Glutamatergic neuron (in vitro differentiated cells): ENCODE data around the gene FAM24B. TPM values are rescaled to one million over a fixed set of nuclear protein-coding genes. Genes with fewer than 3 reads are reported as not detected.

Source experiments
- DNase-seq: peaks from one replicate; pipeline ENCODE4 v3.0.0; 2022
- H3K27ac Mint-ChIP-seq: one replicate; pipeline ENCODE4 v1.8.0; 2020; ENCODE audit warnings: mild to moderate bottlenecking, mixed read lengths, inconsistent platforms; ENCODE audit not compliant: unreplicated experiment
- H3K27me3 Mint-ChIP-seq: one replicate; pipeline ENCODE4 v1.8.0; 2020; ENCODE audit warnings: mild to moderate bottlenecking, moderate library complexity, mixed read lengths, inconsistent platforms; ENCODE audit not compliant: unreplicated experiment
- H3K36me3 Mint-ChIP-seq: one replicate; pipeline ENCODE4 v1.8.0; 2020; ENCODE audit warnings: mild to moderate bottlenecking, mixed read lengths, inconsistent platforms; ENCODE audit not compliant: unreplicated experiment
- H3K4me1 Mint-ChIP-seq: one replicate; pipeline ENCODE4 v1.8.0; 2020; ENCODE audit warnings: mild to moderate bottlenecking, low read depth, mixed read lengths, inconsistent platforms; ENCODE audit not compliant: unreplicated experiment
- H3K4me3 Mint-ChIP-seq: one replicate; pipeline ENCODE4 v1.8.0; 2020; ENCODE audit warnings: mild to moderate bottlenecking, mixed read lengths, inconsistent platforms; ENCODE audit not compliant: unreplicated experiment
- H3K9me3 Mint-ChIP-seq: one replicate; pipeline ENCODE4 v1.8.0; 2020; ENCODE audit warnings: mild to moderate bottlenecking, moderate library complexity, mixed read lengths, inconsistent platforms; ENCODE audit not compliant: unreplicated experiment
- total RNA-seq: library from RNA; stranded (reverse); fragmentation: NEBNext Ultra II Directional; extraction: Animal tissue kit (Norgen Biotek cat#: 25700); gene quantifications from one replicate; pipeline ENCODE4 v1.2.1, GENCODE V29; 2021; ENCODE audit not compliant: unreplicated experiment
- TF ChIP-seq, protein P1 (sequence below): fragments of 200-600 bp; sonication (generic); IDR thresholded peaks from one replicate; pipeline ENCODE4 v1.5.0; 2021; ENCODE audit not compliant: partially characterized antibody, unreplicated experiment

FAM24B gene
- total RNA-seq, 1 donor from 2014 or later = 15.9 TPM

DNA sequence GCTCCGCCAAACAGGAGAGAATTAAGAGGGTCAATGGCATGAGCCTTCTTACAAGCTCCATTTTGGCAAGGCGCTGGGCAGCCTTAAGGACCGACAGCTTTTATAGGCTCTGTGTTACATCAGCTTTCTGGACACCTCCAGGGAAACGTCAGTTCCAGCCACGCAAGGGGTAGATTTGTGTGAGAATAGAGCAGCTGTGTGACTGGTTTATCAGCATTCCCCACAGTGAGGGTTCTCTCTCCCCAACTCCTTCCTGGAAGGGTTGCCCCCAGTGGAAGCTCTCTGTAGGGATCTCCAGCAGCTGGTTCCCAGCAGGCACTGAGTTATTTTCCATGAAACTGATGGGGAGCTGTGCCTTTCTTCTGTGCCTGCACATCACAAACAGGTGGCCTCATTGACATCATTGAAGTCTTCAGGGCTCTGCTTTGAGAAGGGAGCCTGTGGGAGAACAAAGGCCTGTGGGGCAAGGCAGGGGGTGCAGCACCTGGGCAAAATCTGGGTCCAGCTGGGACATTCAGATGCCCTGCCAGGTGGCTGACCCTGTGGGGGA lies 33.5 kb downstream of the FAM24B start, which contains the start of gene CUZD1:
CUZD1 (minus strand) TSS at position 75 of the 550 bp plus-strand sequence; CDS start at position 61, 14 bp downstream.
- Mint-ChIP-seq H3K27me3 (peaks cover 1% of the 10 kb centered on the region), H3K4me3 (no peak within 1 kb of the TSS), H3K4me1 (peaks cover 6% of the 10 kb centered on the region), H3K36me3 (peaks cover 9% of the 10 kb centered on the region), H3K9me3 (peaks cover 6% of the 10 kb centered on the region), H3K27ac (no peak within 1 kb of the TSS)
- no peak for DNase-seq
- TF ChIP-seq, protein P1, sequence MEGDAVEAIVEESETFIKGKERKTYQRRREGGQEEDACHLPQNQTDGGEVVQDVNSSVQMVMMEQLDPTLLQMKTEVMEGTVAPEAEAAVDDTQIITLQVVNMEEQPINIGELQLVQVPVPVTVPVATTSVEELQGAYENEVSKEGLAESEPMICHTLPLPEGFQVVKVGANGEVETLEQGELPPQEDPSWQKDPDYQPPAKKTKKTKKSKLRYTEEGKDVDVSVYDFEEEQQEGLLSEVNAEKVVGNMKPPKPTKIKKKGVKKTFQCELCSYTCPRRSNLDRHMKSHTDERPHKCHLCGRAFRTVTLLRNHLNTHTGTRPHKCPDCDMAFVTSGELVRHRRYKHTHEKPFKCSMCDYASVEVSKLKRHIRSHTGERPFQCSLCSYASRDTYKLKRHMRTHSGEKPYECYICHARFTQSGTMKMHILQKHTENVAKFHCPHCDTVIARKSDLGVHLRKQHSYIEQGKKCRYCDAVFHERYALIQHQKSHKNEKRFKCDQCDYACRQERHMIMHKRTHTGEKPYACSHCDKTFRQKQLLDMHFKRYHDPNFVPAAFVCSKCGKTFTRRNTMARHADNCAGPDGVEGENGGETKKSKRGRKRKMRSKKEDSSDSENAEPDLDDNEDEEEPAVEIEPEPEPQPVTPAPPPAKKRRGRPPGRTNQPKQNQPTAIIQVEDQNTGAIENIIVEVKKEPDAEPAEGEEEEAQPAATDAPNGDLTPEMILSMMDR = no peak

DNA sequence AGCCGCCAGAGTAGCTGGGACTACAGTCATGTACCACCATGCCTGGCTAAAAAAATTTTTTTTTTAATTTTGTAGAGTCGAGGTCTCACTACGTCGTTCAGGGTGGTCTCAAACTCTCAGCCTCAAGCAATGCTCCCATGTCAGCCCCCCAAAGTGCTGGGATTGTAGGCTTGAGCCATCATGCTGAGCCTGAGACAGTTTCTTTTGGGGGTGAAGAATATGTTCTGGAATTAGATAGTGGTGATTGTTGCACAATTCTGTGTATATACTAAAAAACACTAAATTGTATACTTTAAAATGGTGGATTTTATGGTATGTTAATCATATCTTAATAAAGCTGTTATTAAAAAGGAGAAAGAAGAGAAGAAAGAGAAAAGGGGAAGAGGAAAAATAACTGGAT lies 35.2 kb downstream of the FAM24B start:
- Mint-ChIP-seq H3K9me3 (peaks cover 6% of the 10 kb centered on the region), H3K27me3 (peaks cover 1% of the 10 kb centered on the region), H3K27ac (no peak overlapping the region), H3K4me1 (peaks cover 6% of the 10 kb centered on the region), H3K4me3 (no peak overlapping the region), H3K36me3 (peaks cover 4% of the 10 kb centered on the region)
- TF ChIP-seq, protein P1 = no peak
- no peak for DNase-seq

DNA sequence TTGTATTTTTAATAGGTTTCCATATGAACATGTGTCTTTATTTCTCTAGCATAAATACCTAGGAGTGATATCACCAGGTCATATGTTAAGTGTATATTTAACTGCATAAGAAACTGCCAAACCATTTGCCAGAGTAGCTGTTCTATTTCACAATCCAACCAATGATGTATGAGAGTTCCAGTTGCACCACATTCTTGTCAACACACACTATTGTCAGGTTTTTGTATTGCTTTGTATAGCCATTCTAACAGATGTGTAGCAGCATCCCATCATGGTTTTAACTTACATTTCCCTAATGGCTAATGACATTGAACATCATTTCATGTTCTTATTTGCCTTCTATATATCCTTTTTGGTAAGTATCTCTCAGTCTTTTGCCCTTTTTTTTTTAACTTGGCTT lies 37.8 kb downstream of the FAM24B start:
- no peak for DNase-seq
- Mint-ChIP-seq H3K36me3 (peaks cover 3% of the 10 kb centered on the region), H3K9me3 (peaks cover 5% of the 10 kb centered on the region), H3K27ac (no peak overlapping the region), H3K27me3 (peaks cover 1% of the 10 kb centered on the region), H3K4me3 (no peak overlapping the region), H3K4me1 (peaks cover 3% of the 10 kb centered on the region)
- TF ChIP-seq, protein P1 = no peak

DNA sequence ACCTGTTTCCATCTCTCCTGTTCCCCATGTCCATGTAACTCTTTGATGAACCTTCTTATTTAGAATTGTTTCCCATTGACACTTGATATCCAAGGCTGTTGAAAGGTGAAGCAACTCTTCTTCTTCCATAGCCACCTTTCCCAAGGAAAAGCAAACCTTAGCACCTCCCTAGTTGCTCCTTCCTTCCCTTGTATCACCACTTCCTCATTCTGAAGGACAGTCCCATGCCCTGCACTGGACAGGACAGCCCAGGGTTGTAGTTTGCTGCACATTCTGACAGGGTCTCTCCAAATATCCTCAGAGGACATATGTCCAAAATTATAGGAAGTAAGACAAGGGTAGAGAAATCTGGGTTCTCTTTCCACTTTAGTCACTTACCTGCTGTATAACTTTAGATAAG lies 39.9 kb downstream of the FAM24B start:
- no peak overlapping the region for H3K4me3 Mint-ChIP-seq
- no peaks in the 10 kb centered on the region for H3K27me3 Mint-ChIP-seq
- TF ChIP-seq, protein P1 = no peak
- H3K27ac Mint-ChIP-seq = no peak overlapping the region
- no peak for DNase-seq
- no peaks in the 10 kb centered on the region for H3K9me3 Mint-ChIP-seq
- H3K36me3 Mint-ChIP-seq = no peaks in the 10 kb centered on the region
- H3K4me1 Mint-ChIP-seq = no peaks in the 10 kb centered on the region

DNA sequence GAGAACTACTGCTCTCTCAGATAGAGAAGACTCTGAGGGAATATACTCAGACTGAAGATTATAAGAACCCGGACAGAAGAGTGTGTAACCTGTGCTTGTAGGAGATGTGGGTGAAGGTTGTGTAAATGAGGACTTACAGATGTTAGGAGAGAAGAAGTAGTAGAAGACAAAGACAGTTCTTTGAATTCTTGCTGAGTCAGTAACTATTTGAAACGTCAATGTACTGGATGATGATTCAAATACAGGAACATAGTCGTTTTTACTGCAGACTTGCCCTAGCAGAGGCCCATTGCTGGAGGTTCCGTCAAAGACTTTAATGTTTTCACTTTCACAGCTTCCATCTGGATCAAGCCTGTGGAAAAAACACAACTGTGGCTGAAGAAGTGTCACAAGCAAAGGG lies 40.5 kb downstream of the FAM24B start:
- TF ChIP-seq, protein P1 = no peak
- DNase-seq = no peak
- Mint-ChIP-seq H3K4me1 (no peaks in the 10 kb centered on the region), H3K4me3 (no peak overlapping the region), H3K27ac (no peak overlapping the region), H3K36me3 (no peaks in the 10 kb centered on the region), H3K9me3 (no peaks in the 10 kb centered on the region), H3K27me3 (no peaks in the 10 kb centered on the region)
